Breast epithelium (tissue), 3 donors: Measurements from ENCODE around the gene HIC1.

Experiments used
- CTCF ChIP-seq, 3 donors: fragments of 450-650 bp; IDR thresholded peaks; one replicate each; pipeline ENCODE4 v1.5.1; 2016 to 2017; ENCODE audit warnings: antibody characterized with exemption in 3 of 3, mild to moderate bottlenecking in 3 of 3, moderate library complexity in 3 of 3
- POLR2A ChIP-seq: fragments of 450-650 bp; IDR thresholded peaks from one replicate; pipeline ENCODE4 v1.6.1; 2016; ENCODE audit warnings: antibody characterized with exemption, mild to moderate bottlenecking, moderate library complexity

GRCh38 chr17:2108170-2108569 is 53.3 kb downstream of the HIC1 start:
- no peak for TF ChIP-seq CTCF (IDR thresholded peaks at IDR 0.05)
- no peak for TF ChIP-seq POLR2A
